ENCODE measurements around the gene CD34. TPM values are rescaled to one million over a fixed set of nuclear protein-coding genes. Genes with fewer than 3 reads are reported as not detected.

CD34 gene
- total and polyA plus RNA-seq, 2 donors (not counting 1 experiment from before 2014, with no cell fraction given): under 0.01 to 0.51 TPM

GRCh38 chr1:207922554-207922953 lies 11.6 kb upstream of the CD34 start:
- TF ChIP-seq, protein P1, sequence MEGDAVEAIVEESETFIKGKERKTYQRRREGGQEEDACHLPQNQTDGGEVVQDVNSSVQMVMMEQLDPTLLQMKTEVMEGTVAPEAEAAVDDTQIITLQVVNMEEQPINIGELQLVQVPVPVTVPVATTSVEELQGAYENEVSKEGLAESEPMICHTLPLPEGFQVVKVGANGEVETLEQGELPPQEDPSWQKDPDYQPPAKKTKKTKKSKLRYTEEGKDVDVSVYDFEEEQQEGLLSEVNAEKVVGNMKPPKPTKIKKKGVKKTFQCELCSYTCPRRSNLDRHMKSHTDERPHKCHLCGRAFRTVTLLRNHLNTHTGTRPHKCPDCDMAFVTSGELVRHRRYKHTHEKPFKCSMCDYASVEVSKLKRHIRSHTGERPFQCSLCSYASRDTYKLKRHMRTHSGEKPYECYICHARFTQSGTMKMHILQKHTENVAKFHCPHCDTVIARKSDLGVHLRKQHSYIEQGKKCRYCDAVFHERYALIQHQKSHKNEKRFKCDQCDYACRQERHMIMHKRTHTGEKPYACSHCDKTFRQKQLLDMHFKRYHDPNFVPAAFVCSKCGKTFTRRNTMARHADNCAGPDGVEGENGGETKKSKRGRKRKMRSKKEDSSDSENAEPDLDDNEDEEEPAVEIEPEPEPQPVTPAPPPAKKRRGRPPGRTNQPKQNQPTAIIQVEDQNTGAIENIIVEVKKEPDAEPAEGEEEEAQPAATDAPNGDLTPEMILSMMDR (conservative IDR thresholded peaks at IDR 0.05 in 1 of 2, IDR thresholded peaks at IDR 0.05 in 1 of 2; ENCODE audit: low read depth in 1 of 2, low read length in 2 of 2): no peak
- no peak for TF ChIP-seq EZH2 (IDR thresholded peaks at IDR 0.05; ENCODE audit: low read length, missing control alignments)
- DNase-seq (ENCODE audit: low read depth in 2 of 2): no peak
- no peak overlapping the region for H3K4me3 ChIP-seq (replicated peaks in 1 of 4; ENCODE audit: control extremely low read depth in 1 of 4, insufficient read depth in 1 of 4, low read depth in 3 of 4, low read length in 4 of 4)
- H3K27ac ChIP-seq (ENCODE audit: insufficient read depth, low read length): no peak overlapping the region
- no peaks in the 10 kb centered on the region for H4K20me1 ChIP-seq (ENCODE audit: control insufficient read depth, extremely low read depth, insufficient read depth, low read length)
- no peak overlapping the region for H3K9ac ChIP-seq (ENCODE audit: insufficient read depth, low read length)
- H3K4me1 ChIP-seq (ENCODE audit: control insufficient read depth, extremely low read depth, insufficient read depth, low read length): no peaks in the 10 kb centered on the region
- H3K4me2 ChIP-seq (ENCODE audit: extremely low read depth, insufficient read depth, low read length): no peak overlapping the region
- peaks cover 2% of the 10 kb centered on the region for H3K27me3 ChIP-seq (ENCODE audit: control insufficient read depth, insufficient read depth, low read length)
- H3K36me3 ChIP-seq (ENCODE audit: control insufficient read depth, insufficient read depth, low read length): no peaks in the 10 kb centered on the region
- H3K9me3 ChIP-seq (ENCODE audit: control insufficient read depth, insufficient read depth, low read depth, low read length): no peaks in the 10 kb centered on the region
- peak overlapping the region; percentile 44 for H2AFZ ChIP-seq (ENCODE audit: low read length)
- H3K79me2 ChIP-seq (ENCODE audit: control insufficient read depth, insufficient read depth, low read length): no peaks in the 10 kb centered on the region

DNA sequence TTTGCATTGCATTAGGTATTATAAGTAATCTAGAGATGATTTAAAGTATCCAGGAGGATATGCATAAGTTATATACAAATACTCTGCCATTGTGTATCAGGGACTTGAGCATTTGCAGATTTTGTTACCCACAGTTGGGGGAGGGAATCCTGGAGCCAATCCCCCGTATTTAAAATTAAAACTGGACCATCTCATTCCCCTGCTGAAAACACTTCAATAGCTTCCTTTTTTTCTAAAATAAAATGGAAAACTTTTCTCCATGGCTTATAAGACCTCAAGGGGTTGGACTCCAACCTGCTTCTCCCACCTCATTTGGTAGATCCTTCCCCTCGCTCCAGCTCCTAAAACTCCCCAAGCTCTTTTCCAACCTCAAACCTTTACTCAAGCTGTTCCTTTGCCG lies 10.4 kb upstream of the CD34 start:
- H3K27ac ChIP-seq (ENCODE audit: insufficient read depth, low read length): no peak overlapping the region
- H3K4me3 ChIP-seq (replicated peaks in 1 of 4; ENCODE audit: control extremely low read depth in 1 of 4, insufficient read depth in 1 of 4, low read depth in 3 of 4, low read length in 4 of 4): no peak overlapping the region
- peaks cover 2% of the 10 kb centered on the region for H3K27me3 ChIP-seq (ENCODE audit: control insufficient read depth, insufficient read depth, low read length)
- H3K79me2 ChIP-seq (ENCODE audit: control insufficient read depth, insufficient read depth, low read length): no peaks in the 10 kb centered on the region
- no peak for DNase-seq (ENCODE audit: low read depth in 2 of 2)
- no peak for TF ChIP-seq EZH2 (IDR thresholded peaks at IDR 0.05; ENCODE audit: low read length, missing control alignments)
- TF ChIP-seq, protein P1 (conservative IDR thresholded peaks at IDR 0.05 in 1 of 2, IDR thresholded peaks at IDR 0.05 in 1 of 2; ENCODE audit: low read depth in 1 of 2, low read length in 2 of 2): no peak
- no peaks in the 10 kb centered on the region for H3K4me1 ChIP-seq (ENCODE audit: control insufficient read depth, extremely low read depth, insufficient read depth, low read length)
- H3K9ac ChIP-seq (ENCODE audit: insufficient read depth, low read length): no peak overlapping the region
- H3K36me3 ChIP-seq (ENCODE audit: control insufficient read depth, insufficient read depth, low read length): no peaks in the 10 kb centered on the region
- H3K9me3 ChIP-seq (ENCODE audit: control insufficient read depth, insufficient read depth, low read depth, low read length): no peaks in the 10 kb centered on the region
- H4K20me1 ChIP-seq (ENCODE audit: control insufficient read depth, extremely low read depth, insufficient read depth, low read length): no peaks in the 10 kb centered on the region
- H2AFZ ChIP-seq (ENCODE audit: low read length): no peak overlapping the region
- no peak overlapping the region for H3K4me2 ChIP-seq (ENCODE audit: extremely low read depth, insufficient read depth, low read length)

DNA sequence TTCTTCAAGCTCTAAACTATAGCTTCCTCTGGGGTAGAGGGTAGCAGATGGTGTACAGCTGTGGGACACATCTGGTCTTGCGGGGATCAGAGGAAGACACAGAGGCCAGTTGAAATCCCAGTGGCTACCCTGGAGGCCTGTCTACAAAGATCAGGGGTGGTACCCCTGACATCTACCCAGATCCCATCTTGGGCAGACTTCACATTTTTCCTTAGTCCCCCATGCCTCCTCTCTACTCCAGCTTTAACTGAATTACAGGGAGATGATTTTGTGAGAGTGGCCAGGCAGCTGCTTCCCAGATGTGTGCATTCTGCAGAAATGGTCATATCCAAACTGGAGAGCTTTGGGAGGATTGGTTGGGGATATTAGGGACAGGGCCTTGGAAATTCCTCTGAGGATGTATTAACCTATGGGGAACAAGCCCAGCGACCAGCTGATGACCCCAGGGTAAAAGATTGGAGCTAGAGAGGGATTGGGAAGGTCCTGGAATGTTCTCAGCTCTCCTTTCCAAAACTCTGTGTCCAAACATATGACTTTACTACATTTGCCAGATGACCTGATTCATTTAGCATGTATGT lies 9.6 kb upstream of the CD34 start:
- DNase-seq (ENCODE audit: low read depth in 2 of 2): no peak
- no peak overlapping the region for H3K4me3 ChIP-seq (replicated peaks in 1 of 4; ENCODE audit: control extremely low read depth in 1 of 4, insufficient read depth in 1 of 4, low read depth in 3 of 4, low read length in 4 of 4)
- H4K20me1 ChIP-seq (ENCODE audit: control insufficient read depth, extremely low read depth, insufficient read depth, low read length): no peaks in the 10 kb centered on the region
- H3K36me3 ChIP-seq (ENCODE audit: control insufficient read depth, insufficient read depth, low read length): no peaks in the 10 kb centered on the region
- TF ChIP-seq, protein P1 (conservative IDR thresholded peaks at IDR 0.05 in 1 of 2, IDR thresholded peaks at IDR 0.05 in 1 of 2; ENCODE audit: low read depth in 1 of 2, low read length in 2 of 2): no peak
- no peak for TF ChIP-seq EZH2 (IDR thresholded peaks at IDR 0.05; ENCODE audit: low read length, missing control alignments)
- H3K9me3 ChIP-seq (ENCODE audit: control insufficient read depth, insufficient read depth, low read depth, low read length): no peaks in the 10 kb centered on the region
- no peak overlapping the region for H3K9ac ChIP-seq (ENCODE audit: insufficient read depth, low read length)
- H3K4me1 ChIP-seq (ENCODE audit: control insufficient read depth, extremely low read depth, insufficient read depth, low read length): no peaks in the 10 kb centered on the region
- H3K27ac ChIP-seq (ENCODE audit: insufficient read depth, low read length): no peak overlapping the region
- no peaks in the 10 kb centered on the region for H3K79me2 ChIP-seq (ENCODE audit: control insufficient read depth, insufficient read depth, low read length)
- H3K4me2 ChIP-seq (ENCODE audit: extremely low read depth, insufficient read depth, low read length): no peak overlapping the region
- peaks cover 2% of the 10 kb centered on the region for H3K27me3 ChIP-seq (ENCODE audit: control insufficient read depth, insufficient read depth, low read length)
- H2AFZ ChIP-seq (ENCODE audit: low read length): no peak overlapping the region
